Measurements from ENCODE around the gene KRTAP10-5. TPM values are rescaled to one million over a fixed set of nuclear protein-coding genes. Genes with fewer than 3 reads are reported as not detected.

Gene KRTAP10-5
- polyA plus RNA-seq, 1 experiment = not detected

DNA sequence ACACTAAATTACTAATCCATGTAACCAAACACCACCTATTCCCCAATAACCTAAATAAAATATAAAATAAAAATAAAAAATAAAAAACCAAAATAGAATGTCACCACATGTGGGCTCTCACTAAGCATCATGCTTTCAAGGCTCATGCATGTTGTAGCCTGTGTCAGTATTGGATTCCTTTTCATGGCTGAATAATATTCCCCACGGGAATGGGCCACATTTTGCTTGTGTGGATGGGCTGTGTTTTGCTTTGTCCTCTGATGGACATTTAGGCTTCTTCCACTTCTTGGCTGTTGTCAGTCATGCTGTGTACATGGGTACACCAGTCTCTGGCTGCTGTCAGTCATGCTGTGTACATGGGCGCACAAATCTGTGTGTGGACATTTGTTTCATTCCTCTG lies 8.7 kb upstream of the KRTAP10-5 start:
- H3K27me3 ChIP-seq (ENCODE audit: control insufficient read depth, insufficient read depth, low read length) = peaks cover 8% of the 10 kb centered on the region
- H3K9me3 ChIP-seq (ENCODE audit: control insufficient read depth, insufficient read depth, low read length) = no peaks in the 10 kb centered on the region; the same call in 1 of the 2 replicates
- TF ChIP-seq, protein P1, sequence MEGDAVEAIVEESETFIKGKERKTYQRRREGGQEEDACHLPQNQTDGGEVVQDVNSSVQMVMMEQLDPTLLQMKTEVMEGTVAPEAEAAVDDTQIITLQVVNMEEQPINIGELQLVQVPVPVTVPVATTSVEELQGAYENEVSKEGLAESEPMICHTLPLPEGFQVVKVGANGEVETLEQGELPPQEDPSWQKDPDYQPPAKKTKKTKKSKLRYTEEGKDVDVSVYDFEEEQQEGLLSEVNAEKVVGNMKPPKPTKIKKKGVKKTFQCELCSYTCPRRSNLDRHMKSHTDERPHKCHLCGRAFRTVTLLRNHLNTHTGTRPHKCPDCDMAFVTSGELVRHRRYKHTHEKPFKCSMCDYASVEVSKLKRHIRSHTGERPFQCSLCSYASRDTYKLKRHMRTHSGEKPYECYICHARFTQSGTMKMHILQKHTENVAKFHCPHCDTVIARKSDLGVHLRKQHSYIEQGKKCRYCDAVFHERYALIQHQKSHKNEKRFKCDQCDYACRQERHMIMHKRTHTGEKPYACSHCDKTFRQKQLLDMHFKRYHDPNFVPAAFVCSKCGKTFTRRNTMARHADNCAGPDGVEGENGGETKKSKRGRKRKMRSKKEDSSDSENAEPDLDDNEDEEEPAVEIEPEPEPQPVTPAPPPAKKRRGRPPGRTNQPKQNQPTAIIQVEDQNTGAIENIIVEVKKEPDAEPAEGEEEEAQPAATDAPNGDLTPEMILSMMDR (IDR thresholded peaks at IDR 0.05; ENCODE audit: low read depth, low read length) = no peak
- CTCF ChIA-PET = no interaction called here
- H3K27ac ChIP-seq (ENCODE audit: low read depth, low read length) = no peak overlapping the region
- POLR2A ChIA-PET = no interaction called here
- DNase-seq (ENCODE audit: low read depth, low spot score) = no peak
- no peak overlapping the region for H3K4me3 ChIP-seq (ENCODE audit: low read depth, low read length)

DNA sequence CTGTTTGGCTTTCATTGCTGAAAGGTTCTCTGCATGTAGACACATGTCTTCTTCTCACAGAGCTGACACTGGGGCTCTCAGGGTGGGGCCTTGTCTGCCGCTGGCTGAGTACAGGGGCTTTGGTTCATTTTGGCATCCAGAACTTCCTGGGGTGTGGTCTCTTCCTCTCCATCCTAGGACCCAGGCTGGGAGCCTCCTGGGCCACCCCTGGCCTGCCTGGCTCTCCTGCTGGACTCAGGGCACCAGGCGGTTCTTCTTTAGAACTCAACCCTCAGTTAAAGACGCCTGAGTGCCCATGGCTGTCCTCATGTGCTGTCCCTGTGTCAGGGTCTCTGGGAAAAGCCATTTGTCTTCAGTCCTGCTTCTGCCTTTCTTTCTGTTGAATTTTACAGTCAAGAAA lies 5.5 kb upstream of the KRTAP10-5 start:
- CTCF ChIA-PET = no interaction called here
- H3K27ac ChIP-seq (ENCODE audit: low read depth, low read length) = no peak overlapping the region
- POLR2A ChIA-PET = no interaction called here
- no peak for DNase-seq (ENCODE audit: low read depth, low spot score)
- H3K27me3 ChIP-seq (ENCODE audit: control insufficient read depth, insufficient read depth, low read length) = no peaks in the 10 kb centered on the region
- TF ChIP-seq, protein P1 (IDR thresholded peaks at IDR 0.05; ENCODE audit: low read depth, low read length) = no peak
- peaks cover 6% of the 10 kb centered on the region for H3K9me3 ChIP-seq (ENCODE audit: control insufficient read depth, insufficient read depth, low read length)
- H3K4me3 ChIP-seq (ENCODE audit: low read depth, low read length) = no peak overlapping the region

DNA sequence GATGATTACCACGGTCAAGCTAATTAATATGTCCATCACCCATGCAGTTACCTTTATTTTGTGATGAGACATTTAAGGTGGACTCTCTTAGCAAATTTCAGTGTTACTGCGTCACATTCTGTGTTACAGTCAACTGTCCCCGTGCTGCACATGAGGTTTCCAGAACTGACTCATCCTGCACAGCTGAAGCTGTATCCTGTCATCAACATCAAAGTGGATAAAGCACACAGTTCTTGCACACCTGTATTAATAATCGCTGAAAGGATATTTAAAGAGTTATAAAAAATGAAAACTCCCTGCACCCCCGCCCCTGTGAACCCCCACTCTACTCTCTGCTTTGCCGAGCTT lies 3.4 kb upstream of the KRTAP10-5 start:
- ChIA-PET CTCF (interaction anchor here (0.5 kb wide), 1 partner anchor 52 kb away, joined by 5 read pairs; no protein-coding TSS in a partner anchor), POLR2A (no interaction called here)
- Histone ChIP-seq H3K9me3 (ENCODE audit: control insufficient read depth, insufficient read depth, low read length) (peaks cover 25% of the 10 kb centered on the region), H3K27me3 (ENCODE audit: control insufficient read depth, insufficient read depth, low read length) (no peaks in the 10 kb centered on the region), H3K4me3 (ENCODE audit: low read depth, low read length) (no peak overlapping the region), H3K27ac (ENCODE audit: low read depth, low read length) (no peak overlapping the region)
- DNase-seq (ENCODE audit: low read depth, low spot score) = no peak
- TF ChIP-seq, protein P1 (IDR thresholded peaks at IDR 0.05; ENCODE audit: low read depth, low read length) = no peak

DNA sequence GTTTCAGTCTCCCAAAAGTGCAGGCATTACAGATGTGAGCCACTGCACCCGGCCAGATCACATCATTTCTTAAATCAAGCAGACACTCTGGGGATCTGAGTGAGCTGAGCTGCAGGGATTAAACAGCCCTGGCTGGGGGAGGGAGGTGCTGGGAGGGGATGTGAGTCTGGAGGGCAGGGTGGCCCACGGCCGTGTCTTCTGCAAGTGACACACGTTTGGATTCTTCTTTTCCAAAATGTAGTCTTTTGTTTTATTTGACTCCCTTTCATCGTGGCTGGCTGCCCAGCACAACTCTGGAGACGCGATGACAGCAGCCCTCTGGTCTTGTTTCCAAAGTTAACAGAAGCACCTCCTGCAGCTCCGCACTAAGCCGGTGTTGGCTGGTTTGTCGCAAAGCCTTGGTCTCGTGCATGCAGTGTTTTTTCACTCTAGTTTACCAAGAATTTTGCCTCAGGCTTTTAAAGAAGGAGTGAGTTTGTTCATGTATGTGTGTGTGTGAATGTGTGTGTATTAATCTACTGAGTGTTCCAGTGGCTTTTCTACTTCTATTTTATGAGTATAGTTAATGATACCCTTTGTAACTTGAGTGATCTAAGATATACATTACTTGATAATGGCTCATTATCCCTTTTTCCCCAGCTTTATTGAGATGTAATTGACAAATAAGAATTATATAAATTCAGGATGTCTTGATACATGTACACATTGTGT lies 2.8 kb upstream of the KRTAP10-5 start:
- CTCF ChIA-PET = interaction anchor here (0.5 kb wide), 1 partner anchor 52 kb away, joined by 5 read pairs; no protein-coding TSS in a partner anchor
- POLR2A ChIA-PET = no interaction called here

DNA sequence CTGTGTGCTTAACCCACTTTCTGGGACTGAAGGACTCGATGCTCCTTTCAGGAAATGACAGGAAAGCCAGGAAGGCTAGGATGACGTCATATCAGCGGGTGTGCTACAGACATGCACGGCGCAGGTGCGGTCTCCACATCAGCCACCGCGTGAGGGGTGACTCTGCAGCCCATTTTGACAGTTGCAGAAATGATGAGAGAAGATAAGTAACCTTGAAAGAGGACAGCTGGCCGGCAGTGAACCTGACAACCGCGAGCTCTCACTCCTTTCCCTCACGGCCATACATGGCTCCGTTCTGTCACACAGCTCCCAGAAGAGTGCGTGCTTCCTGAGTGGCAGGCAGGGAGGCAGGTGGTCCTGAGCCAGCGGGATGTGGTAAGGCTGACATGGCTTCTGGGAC lies 1.7 kb upstream of the KRTAP10-5 start:
- Histone ChIP-seq H3K27ac (ENCODE audit: low read depth, low read length) (no peak overlapping the region), H3K9me3 (ENCODE audit: control insufficient read depth, insufficient read depth, low read length) (peaks cover 30% of the 10 kb centered on the region), H3K27me3 (ENCODE audit: control insufficient read depth, insufficient read depth, low read length) (no peaks in the 10 kb centered on the region), H3K4me3 (ENCODE audit: low read depth, low read length) (no peak overlapping the region)
- ChIA-PET POLR2A (no interaction called here), CTCF (no interaction called here)
- no peak for DNase-seq (ENCODE audit: low read depth, low spot score)
- TF ChIP-seq, protein P1 (IDR thresholded peaks at IDR 0.05; ENCODE audit: low read depth, low read length) = no peak

More for the DNA sequence above, 2.8 kb upstream of the KRTAP10-5 start:
- Histone ChIP-seq H3K4me3 (ENCODE audit: low read depth, low read length) (no peak overlapping the region), H3K27me3 (ENCODE audit: control insufficient read depth, insufficient read depth, low read length) (no peaks in the 10 kb centered on the region), H3K27ac (ENCODE audit: low read depth, low read length) (no peak overlapping the region), H3K9me3 (ENCODE audit: control insufficient read depth, insufficient read depth, low read length) (peaks cover 30% of the 10 kb centered on the region)
- DNase-seq (ENCODE audit: low read depth, low spot score) = no peak
- TF ChIP-seq, protein P1 (IDR thresholded peaks at IDR 0.05; ENCODE audit: low read depth, low read length) = no peak

Measured in AG04450 (cell line).